AG09319 (cell line): ENCODE results near the gene SYCE1L.

Experiments used
- DNase-seq: peaks from one replicate; pipeline ENCODE4 v3.0.0-alpha.2; 2010; ENCODE audit warnings: low read depth; ENCODE audit errors: extremely low read depth
- CTCF ChIP-seq: IDR thresholded peaks from 2 replicates; pipeline ENCODE4 v1.5.1; 2011; ENCODE audit warnings: low read depth, mild to moderate bottlenecking, inconsistent platforms, low read length, moderate library complexity

SYCE1L gene

GRCh38 chr16:77214411-77215138, 15.4 kb downstream of the SYCE1L start:
- no peak for DNase-seq
- TF ChIP-seq CTCF, result no peak

- DNase-seq, result no peak
- TF ChIP-seq CTCF, result no peak
These were observed 20.2 kb downstream of the SYCE1L start for GRCh38 chr16:77219437-77219836.

GRCh38 chr16:77220427-77220826, 21.2 kb downstream of the SYCE1L start:
- no peak for DNase-seq
- no peak for TF ChIP-seq CTCF

GRCh38 chr16:77221482-77221881, 22.3 kb downstream of the SYCE1L start:
- no peak for TF ChIP-seq CTCF
- DNase-seq, result no peak

GRCh38 chr16:77223184-77223583, 24.0 kb downstream of the SYCE1L start:
- DNase-seq, result no peak
- TF ChIP-seq CTCF, result no peak

GRCh38 chr16:77225182-77225581, 26.0 kb downstream of the SYCE1L start:
- TF ChIP-seq CTCF, result no peak

GRCh38 chr16:77227745-77228144, 28.5 kb downstream of the SYCE1L start:
- no peak for DNase-seq
- TF ChIP-seq CTCF, result no peak

More at GRCh38 chr16:77225182-77225581, 26.0 kb downstream of the SYCE1L start:
- no peak for DNase-seq
